DMS 273 treated with DMSO at 0.1 percent for 48 hours (cell line): ENCODE data around the gene SGCG.
"Not testable (repeated sequence)": the region's sequence is repeated elsewhere in the genome, so short reads cannot be mapped to it uniquely, and the experiment has no call there.

Experiments used
- DNase-seq: peaks from one replicate; lab custom pipeline; 2025; lab: John Stamatoyannopoulos, UW

SGCG gene

GRCh38 chr13:23180711-23181110 is at the start of gene SGCG:
SGCG (plus strand) TSS chr13:23180979; CDS start chr13:23203695, 22,716 bp downstream.
- no peak for DNase-seq

DNA sequence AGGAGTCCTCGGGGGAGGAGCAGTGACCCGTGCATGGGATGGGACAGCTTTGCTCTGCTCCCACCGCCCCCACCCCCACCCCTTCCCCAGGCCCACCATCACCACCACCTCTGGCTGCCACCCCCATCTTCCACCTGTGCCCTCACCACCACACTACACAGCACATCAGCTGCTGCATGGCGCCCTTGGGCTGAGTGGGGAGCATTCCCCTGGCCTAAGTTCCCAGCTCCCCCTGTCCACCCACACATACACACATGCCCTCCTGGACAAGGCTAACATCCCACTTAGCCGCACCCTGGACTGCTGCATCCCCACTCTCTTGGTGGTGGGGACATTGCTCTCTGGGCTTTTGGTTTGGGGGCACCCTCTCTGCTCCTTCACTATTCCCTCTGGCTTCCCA is 46.2 kb upstream of the SGCG start:
- no peak for DNase-seq

DNA sequence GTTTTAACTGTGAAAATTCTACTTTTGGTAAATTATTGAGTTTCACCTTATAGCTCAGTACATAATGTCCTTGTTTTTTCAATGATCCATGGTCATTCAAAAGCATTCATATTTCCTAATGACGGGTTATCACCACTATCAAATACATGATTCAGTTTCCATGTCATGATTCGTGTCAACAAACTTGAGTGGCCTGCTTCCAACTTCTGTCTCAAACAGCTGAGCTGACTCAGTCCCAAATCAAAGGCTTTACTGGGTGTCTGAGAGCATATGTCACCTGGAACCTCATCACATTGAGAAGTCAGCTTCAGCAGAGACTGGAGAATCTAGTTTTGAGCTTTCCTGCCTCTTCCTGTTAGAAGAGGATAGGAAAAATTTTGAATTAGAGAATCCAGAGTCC is 40.3 kb upstream of the SGCG start:
- DNase-seq: no peak

- no peak for DNase-seq
Measured at GRCh38 chr13:23141964-23142363, 38.8 kb upstream of the SGCG start.

DNA sequence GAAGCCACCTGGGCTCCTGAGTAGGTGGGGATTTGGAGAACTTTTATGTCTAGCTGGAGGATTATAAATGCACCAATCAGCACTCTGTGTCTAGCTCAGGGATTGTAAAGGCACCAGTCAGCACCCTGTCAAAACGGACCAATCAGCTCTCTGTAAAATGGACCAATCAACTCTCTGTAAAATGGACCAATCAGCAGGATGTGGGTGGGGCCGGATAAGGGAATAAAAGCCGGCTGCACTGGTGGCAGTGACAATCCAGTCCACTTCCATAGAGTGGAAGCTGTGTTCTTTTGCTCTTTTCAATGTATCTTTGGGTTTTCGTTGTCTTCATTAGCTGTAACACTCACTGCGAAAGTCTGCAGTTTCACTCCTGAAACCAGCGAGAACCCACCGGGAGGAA is 38.2 kb upstream of the SGCG start:
- not testable (repeated sequence) for DNase-seq

GRCh38 chr13:23144431-23144830 is 36.3 kb upstream of the SGCG start:
- no peak for DNase-seq

GRCh38 chr13:23146006-23146405 is 34.8 kb upstream of the SGCG start:
- no peak for DNase-seq

DNA sequence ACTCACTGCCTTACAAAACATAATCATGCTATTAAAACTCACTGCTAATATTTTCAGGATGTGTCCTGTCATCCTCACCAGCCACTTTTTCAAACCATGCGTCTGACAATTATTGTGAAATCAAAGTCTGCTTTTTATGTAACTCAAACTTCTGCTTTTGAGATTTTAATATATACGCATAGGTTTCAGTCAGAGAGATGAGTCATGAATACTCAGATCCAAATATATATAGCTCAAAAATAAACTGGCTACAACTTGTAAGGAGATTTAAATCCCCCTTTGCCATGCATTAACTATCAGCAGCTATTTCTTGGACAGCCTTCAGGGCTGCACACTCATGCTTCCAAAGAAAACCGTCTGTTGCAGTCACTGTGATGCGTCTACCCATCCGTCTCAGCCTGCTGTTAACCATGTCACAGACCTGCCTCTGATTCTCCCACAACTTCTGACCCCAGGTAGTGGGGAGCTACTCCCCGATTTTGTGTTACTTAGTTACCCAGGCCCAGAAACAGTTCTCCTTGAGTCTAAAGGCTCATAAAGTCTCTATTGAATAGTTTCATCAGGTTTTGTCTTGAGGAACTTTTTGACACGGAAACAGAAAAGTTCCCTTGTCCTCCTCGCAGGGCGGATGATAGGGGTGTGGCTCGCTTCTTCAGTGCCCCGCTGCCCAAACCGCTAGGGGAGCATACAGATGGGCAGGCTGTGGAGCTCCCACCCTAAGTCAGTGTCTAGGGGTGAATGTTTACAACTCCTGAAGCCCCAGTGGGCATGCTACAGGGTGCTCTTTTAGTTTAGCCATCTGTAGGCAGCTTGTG is 33.8 kb upstream of the SGCG start:
- DNase-seq: no peak

DNA sequence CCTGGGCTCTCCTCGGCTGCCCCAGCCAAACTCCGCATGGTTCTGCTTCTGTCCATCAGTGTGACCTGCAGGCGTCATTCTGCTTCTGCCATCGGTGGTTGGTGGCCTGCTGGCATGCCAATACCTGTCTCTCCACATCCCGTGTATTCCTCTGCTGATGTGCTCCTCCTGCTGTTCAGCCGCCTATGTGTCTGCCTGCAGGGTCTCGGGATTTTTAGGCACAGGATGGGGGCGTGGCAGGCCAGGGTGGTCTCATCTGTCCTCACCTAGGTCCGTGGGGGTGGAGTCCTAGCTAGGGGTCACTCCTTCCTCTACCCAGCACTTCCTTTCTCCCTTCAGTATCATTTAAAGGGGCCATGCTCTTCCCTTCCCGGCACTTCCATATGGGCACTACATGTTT is 33.0 kb upstream of the SGCG start:
- no peak for DNase-seq

DNA sequence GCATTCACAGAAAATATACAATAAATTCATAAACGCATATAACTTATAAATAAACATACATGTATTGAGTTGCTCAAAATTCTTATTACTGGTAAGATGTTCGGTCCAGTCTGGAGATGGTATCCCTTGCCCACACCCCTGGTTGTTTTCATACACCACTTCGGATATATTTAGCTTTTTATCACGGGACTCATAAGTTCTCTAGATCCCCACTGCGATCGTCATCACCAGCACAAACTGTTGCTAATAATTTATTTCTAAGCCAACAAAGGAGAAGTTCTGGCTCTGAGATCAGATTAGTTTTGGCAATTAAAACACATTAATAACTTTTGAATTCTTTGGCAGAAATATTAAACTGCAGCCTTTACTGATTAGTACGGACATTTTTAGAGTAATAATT is 23.0 kb upstream of the SGCG start:
- no peak for DNase-seq

DNA sequence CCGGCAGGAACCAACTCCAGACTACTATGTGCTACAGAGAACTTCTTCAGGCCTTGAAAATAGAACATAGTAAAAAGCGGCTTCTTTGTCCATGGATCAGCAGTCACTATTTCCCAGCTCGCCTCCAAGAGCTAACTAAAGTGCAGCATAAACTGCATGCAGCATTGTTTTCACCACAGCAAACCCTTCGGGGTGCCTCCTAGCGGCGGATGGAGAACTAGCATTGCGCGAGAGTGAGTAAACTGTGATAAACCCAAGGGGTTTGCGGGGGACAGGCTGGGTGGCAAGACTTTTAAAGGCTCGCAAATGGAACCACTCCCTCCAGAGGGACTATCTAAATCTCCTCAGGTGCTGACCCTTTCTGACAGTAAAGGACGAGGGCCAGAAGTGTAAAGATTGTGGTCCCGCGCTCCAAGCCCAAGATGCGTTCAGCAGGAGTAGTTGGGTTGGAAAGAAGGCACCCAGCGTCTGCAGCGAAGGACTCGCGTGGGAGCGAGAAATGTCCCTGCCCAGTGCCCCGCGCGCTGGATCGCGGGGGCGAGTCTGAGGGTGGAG is 21.5 kb upstream of the SGCG start:
- no peak for DNase-seq

DNA sequence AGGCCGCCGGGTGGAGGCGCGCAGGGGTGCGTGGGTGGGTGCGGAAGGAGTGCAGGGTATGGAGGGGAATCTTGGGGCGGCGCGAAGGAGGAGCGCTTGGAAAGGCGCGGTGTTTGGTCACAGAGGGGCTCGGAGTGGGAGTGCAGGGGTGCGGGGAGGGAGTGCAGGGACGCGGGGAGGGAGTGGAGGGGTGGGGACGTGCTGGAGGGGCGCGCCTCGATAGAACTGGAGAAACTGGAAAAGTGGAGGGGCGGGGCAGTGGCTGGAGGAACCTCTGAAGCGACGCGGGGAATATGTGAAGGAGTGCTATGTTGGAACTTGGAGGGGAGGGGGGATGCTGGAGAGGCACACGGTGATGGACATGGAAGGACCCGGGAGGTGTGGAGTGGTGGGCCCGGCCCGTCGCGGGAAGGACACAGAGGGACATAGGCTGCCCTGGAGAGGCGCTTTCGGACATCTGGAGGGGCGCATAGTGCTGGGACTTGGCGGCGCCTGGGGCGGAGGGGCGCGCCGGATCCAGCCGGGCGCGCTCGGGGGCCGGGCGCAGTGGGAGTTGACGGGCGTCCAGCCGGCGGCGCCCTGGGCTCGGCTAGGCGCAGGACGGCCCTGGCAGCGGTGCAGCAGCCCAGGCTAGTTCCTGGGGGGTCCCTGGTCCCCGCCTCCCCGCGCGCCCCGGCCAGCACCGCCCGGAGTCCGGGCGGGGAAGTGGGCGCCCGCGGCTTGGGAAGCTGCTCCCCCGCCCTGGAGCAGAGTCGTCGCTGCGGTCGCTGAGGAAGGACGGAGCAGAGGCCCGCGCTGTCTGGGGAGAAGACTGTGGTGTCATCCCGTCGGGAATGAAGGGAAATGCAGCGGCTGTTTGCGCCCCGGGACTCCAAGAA is 20.8 kb upstream of the SGCG start:
- no peak for DNase-seq

GRCh38 chr13:23160638-23161480 is 19.9 kb upstream of the SGCG start:
- DNase-seq: no peak

DNA sequence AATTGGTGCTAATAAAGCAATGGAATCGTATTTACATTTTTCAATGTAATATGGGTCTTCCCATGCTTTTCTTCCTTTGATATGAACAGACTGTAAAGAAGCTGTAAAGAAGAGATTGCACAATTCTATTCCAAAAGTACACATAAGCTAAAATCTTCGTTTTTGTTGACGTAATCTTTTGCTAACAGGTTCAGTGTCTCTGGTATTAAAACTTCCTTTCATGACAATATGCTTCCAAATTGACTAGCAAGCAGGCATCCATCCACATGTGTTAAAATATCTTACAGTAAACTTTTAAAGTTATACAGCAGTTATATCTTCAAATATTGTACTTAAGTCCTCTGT is 19.3 kb upstream of the SGCG start:
- no peak for DNase-seq

DNA sequence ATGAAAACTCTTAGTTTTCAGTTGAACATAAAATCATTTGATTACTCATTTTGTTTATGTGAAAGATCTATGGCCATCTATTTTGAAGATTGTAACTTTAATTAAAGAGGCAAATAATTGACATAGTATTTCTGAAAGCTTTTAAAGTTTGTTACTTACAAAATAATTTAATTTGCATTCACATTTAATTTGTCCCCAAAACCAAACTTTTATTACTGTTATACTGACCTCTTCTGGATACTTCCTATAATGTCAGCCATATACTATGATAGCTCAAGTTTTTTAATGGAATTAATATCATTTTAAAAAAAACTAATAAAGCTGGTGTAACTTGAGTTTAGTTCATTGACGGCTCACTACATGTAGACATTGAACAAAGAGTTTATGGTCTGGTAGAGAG is 4.9 kb upstream of the SGCG start:
- no peak for DNase-seq

DNA sequence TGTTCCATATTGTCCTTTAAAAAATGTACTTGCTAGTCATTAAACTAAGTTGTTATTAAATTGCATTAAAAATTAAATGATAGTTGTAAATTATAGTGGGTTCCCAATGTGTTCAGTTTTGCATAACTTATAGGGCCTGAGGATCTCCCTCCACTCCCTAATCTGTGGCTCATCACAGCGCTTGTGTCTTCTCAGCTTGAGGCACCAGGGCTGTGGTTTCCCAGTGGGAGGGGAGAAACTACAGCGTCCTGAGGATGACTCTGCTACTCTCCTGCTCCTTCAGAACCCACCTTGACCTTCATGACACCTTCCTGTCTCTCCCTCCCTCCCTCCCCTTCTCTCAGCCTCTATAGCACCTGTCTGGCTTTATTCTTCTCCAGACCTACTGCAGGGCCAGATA is 1.4 kb downstream of the SGCG start:
- no peak for DNase-seq

DNA sequence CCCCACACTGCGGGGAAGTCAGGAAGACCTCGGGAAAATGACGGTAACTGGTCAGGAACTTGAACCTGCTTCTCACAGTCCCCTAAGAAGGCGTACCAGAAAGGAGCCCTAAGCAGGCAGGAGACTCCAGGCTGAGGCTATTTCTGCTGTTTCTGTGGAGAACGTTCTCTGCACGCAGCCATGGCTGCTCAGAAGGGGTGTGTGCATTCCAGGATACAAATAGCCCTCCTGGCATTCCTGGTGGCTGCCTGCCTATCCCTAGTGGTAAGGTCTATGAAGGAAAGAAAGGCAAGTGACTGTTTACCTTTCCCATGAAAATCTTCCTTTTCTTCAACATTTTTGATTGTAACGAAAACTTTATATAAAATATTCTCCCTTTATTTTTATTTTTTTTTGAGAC is 2.5 kb downstream of the SGCG start:
- DNase-seq: no peak

DNA sequence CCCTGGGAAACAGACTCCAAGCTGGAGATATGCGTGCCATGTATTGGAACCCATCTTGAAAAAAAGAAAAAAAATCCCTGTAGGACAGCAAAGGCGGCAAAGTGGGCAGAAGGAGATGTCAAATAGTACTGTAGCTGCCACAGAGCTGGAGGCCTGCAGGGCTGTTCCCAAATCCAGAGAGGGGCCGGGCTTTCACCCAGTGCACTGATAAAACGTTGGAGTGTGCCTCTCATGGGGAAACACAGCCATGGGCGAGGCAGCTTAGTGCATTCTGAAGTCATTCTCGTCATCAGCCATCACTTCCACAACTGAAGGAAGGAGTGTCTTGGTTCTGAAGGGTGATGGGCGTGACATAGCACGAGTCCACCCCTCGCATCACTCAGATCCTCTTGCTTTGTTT is 4.8 kb downstream of the SGCG start:
- DNase-seq: no peak

DNA sequence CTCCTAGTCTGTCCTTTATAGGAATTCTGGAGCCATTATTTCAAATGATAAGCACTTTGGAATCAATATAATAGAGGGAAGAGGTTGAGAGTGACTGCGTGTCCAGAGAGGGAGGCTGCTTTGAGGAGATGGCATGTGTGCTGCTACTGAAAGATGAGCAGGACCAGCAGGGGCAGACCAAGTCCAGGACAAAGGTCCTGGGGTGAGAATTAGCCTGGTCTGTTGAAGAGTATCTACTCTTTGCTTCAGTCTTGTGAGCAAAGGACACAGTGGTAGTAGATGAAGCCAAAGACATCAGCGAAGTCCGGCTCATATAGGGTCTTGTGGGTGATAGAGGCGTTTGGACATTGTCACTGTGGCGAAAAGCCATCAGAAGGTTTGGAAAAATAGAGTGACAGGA is 21.1 kb downstream of the SGCG start:
- DNase-seq: no peak

GRCh38 chr13:23202383-23202782 is 21.6 kb downstream of the SGCG start:
- DNase-seq: no peak

- no peak for DNase-seq
Measured at GRCh38 chr13:23203516-23203915, 22.7 kb downstream of the SGCG start.

DNA sequence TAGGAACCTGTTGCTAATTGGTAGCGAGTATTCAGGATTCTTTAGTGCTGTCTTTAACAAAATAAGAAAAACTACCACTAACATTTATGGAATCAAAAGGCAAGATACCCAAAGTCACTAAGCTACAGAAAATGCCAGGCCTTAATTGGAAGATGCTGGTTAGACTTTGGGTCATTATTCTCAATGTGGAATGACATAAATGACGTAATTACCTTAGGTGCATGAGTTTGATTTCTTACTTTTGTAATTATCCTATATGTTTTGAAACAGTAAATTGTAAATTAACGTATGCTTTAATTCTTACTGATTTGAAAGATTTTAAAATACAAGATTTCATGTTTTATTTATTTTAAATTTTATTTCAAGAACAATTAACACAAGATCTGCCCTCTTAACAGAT is 25.0 kb downstream of the SGCG start:
- DNase-seq: no peak
